ENCODE results near the gene CRADD.

GRCh38 chr12:93689076-93689834 is 12.1 kb downstream of the CRADD start:
- TF ChIP-seq NFIC (IDR thresholded peaks at IDR 0.05) = no peak
- TF ChIP-seq, protein P1, sequence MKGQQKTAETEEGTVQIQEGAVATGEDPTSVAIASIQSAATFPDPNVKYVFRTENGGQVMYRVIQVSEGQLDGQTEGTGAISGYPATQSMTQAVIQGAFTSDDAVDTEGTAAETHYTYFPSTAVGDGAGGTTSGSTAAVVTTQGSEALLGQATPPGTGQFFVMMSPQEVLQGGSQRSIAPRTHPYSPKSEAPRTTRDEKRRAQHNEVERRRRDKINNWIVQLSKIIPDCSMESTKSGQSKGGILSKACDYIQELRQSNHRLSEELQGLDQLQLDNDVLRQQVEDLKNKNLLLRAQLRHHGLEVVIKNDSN (IDR thresholded peaks at IDR 0.05) = no peak
- TF ChIP-seq RAD21 (IDR thresholded peaks at IDR 0.05; ENCODE audit: low read depth) = no peak
- no peak for TF ChIP-seq TAF1 (IDR thresholded peaks at IDR 0.05; ENCODE audit: low read depth)
- no peak for TF ChIP-seq YY1 (IDR thresholded peaks at IDR 0.05; ENCODE audit: low read depth)
- no peak for TF ChIP-seq FOXM1 (IDR thresholded peaks at IDR 0.05; ENCODE audit: borderline replicate concordance, low read depth)
- no peak for TF ChIP-seq EP300 (IDR thresholded peaks at IDR 0.05; ENCODE audit: borderline replicate concordance)
- no peak for TF ChIP-seq ZBTB7A (IDR thresholded peaks at IDR 0.05; ENCODE audit: low read depth)
- no peak for TF ChIP-seq TCF12 (IDR thresholded peaks at IDR 0.05; ENCODE audit: low read depth)
